ENCODE results near the gene VCL.
"Not testable (repeated sequence)": the region's sequence is repeated elsewhere in the genome, so short reads cannot be mapped to it uniquely, and the experiment has no call there.

VCL gene

GRCh38 chr10:73998929-73999691 is 1.2 kb downstream of the VCL start:
- TF ChIP-seq CTCF (IDR thresholded peaks at IDR 0.05) = no peak
- peak; percentile 90 for DNase-seq (ENCODE audit: low spot score)
- peak overlapping the region; percentile 97 to 99 for H3K27ac ChIP-seq
- H3K4me3 ChIP-seq = peak overlapping the region; percentile 96

- no peak for TF ChIP-seq CTCF (IDR thresholded peaks at IDR 0.05)
- Histone ChIP-seq H3K4me3 (peak overlapping the region; percentile 96), H3K27ac (peak overlapping the region; percentile 97 to 99)
- DNase-seq (ENCODE audit: low spot score) = no peak
Observed at GRCh38 chr10:73999703-74000102, 1.8 kb downstream of the VCL start.

GRCh38 chr10:74000244-74000643 is 2.3 kb downstream of the VCL start:
- H3K27ac ChIP-seq = peak overlapping the region; percentile 55 to 99
- H3K4me3 ChIP-seq = peak overlapping the region; percentile 96
- DNase-seq (ENCODE audit: low spot score) = not testable (repeated sequence)

GRCh38 chr10:74000892-74001669 is 3.2 kb downstream of the VCL start:
- Histone ChIP-seq H3K27ac (peak overlapping the region; percentile 55 to 99), H3K4me3 (peak overlapping the region; percentile 96)
- no peak for DNase-seq (ENCODE audit: low spot score)
- no peak for TF ChIP-seq CTCF (IDR thresholded peaks at IDR 0.05)

- Histone ChIP-seq H3K4me3 (no peak overlapping the region), H3K27ac (peak overlapping the region in 1 of 2 donors; percentile 3)
- TF ChIP-seq CTCF (IDR thresholded peaks at IDR 0.05) = no peak
- DNase-seq (ENCODE audit: low spot score) = no peak
Observed at GRCh38 chr10:74006269-74006668, 8.4 kb downstream of the VCL start.

GRCh38 chr10:74008212-74008731 is 10.4 kb downstream of the VCL start:
- Histone ChIP-seq H3K27ac (peak overlapping the region in 1 of 2 donors; percentile 74), H3K4me3 (peak overlapping the region; percentile 3)
- DNase-seq (ENCODE audit: low spot score) = no peak
- TF ChIP-seq CTCF (IDR thresholded peaks at IDR 0.05) = no peak

- no peak for DNase-seq (ENCODE audit: low spot score)
- H3K27ac ChIP-seq = peak overlapping the region; percentile 47 to 70
- no peak for TF ChIP-seq CTCF (IDR thresholded peaks at IDR 0.05)
- H3K4me3 ChIP-seq = peak overlapping the region; percentile 22
Observed at GRCh38 chr10:74011017-74011416, 13.1 kb downstream of the VCL start.

Measured in coronary artery (tissue), 2 donors.